ENCODE results near the gene GTF3C1. TPM values are rescaled to one million over a fixed set of nuclear protein-coding genes. Genes with fewer than 3 reads are reported as not detected.

The GTF3C1 gene, protein sequence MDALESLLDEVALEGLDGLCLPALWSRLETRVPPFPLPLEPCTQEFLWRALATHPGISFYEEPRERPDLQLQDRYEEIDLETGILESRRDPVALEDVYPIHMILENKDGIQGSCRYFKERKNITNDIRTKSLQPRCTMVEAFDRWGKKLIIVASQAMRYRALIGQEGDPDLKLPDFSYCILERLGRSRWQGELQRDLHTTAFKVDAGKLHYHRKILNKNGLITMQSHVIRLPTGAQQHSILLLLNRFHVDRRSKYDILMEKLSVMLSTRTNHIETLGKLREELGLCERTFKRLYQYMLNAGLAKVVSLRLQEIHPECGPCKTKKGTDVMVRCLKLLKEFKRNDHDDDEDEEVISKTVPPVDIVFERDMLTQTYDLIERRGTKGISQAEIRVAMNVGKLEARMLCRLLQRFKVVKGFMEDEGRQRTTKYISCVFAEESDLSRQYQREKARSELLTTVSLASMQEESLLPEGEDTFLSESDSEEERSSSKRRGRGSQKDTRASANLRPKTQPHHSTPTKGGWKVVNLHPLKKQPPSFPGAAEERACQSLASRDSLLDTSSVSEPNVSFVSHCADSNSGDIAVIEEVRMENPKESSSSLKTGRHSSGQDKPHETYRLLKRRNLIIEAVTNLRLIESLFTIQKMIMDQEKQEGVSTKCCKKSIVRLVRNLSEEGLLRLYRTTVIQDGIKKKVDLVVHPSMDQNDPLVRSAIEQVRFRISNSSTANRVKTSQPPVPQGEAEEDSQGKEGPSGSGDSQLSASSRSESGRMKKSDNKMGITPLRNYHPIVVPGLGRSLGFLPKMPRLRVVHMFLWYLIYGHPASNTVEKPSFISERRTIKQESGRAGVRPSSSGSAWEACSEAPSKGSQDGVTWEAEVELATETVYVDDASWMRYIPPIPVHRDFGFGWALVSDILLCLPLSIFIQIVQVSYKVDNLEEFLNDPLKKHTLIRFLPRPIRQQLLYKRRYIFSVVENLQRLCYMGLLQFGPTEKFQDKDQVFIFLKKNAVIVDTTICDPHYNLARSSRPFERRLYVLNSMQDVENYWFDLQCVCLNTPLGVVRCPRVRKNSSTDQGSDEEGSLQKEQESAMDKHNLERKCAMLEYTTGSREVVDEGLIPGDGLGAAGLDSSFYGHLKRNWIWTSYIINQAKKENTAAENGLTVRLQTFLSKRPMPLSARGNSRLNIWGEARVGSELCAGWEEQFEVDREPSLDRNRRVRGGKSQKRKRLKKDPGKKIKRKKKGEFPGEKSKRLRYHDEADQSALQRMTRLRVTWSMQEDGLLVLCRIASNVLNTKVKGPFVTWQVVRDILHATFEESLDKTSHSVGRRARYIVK (N-terminal part only)
- 98.7 TPM for total RNA-seq (ENCODE audit: unreplicated experiment)
- long read RNA-seq, partial matches to known transcripts, result 12 of 15 reads
- long read RNA-seq, other reads (novel, unspliced or antisense), result 1 of 15 reads

DNA sequence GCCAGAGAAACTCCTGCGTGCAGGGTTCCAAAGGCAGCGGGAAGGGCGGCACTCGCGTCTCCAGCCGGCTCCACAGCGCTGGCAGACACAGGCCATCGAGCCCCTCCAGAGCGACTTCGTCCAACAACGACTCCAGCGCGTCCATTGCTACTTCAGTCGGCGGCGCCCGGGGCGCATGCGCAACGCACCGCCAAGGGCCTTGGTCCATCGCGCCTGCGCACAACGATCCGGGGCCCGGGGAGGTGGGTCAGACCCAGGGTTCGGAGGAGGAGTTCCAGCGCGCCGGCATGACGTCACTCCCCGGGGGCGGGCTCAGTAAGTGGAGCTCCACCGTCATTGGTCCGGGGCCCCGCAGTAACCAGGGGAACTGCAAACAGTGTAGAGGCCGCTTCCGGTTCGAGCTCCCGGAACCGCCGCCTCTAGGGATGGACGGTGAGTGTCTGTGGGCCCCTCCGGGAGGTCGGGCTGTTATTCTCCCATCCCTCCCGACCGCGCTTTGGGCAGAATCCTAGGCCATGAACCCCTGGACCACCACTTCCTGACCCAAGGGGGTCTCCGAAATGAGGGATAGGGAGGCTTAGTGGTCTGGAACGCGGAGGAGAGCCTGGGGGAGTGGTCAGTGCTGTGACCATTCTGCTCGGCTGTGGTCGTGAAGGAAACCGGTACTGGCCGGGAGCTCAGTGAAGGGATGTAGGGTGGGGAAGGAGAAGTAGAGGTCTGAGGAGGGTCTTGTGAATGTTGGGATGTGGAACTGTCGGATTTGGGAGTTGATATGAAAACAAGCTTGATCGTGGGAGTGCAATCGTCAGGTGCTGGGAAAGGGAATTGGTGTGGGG is at the start of gene GTF3C1, which contains the start of gene KATNIP:
TSS of gene GTF3C1 (minus strand) at position 168 of the 836 bp plus-strand sequence. CDS start at position 145, 23 bp downstream.
TSS of gene KATNIP (plus strand) at position 399 of the 836 bp plus-strand sequence. CDS start at position 426, 27 bp downstream.
- Mint-ChIP-seq H3K4me3 (ENCODE audit: unreplicated experiment) (peak within 1 kb of the TSS; percentile 100), H3K27me3 (ENCODE audit: unreplicated experiment) (peaks cover 7% of the 10 kb centered on the region), H3K27ac (ENCODE audit: unreplicated experiment) (peak within 1 kb of the TSS; percentile 100), H3K36me3 (ENCODE audit: low read depth, unreplicated experiment) (peaks cover 20% of the 10 kb centered on the region), H3K9me3 (ENCODE audit: unreplicated experiment) (no peaks in the 10 kb centered on the region), H3K4me1 (ENCODE audit: unreplicated experiment) (peaks cover 19% of the 10 kb centered on the region)
- peak; percentile 100 for DNase-seq (ENCODE audit: low spot score)
- no peak for TF ChIP-seq CTCF (IDR thresholded peaks at IDR 0.05; ENCODE audit: unreplicated experiment)

DNA sequence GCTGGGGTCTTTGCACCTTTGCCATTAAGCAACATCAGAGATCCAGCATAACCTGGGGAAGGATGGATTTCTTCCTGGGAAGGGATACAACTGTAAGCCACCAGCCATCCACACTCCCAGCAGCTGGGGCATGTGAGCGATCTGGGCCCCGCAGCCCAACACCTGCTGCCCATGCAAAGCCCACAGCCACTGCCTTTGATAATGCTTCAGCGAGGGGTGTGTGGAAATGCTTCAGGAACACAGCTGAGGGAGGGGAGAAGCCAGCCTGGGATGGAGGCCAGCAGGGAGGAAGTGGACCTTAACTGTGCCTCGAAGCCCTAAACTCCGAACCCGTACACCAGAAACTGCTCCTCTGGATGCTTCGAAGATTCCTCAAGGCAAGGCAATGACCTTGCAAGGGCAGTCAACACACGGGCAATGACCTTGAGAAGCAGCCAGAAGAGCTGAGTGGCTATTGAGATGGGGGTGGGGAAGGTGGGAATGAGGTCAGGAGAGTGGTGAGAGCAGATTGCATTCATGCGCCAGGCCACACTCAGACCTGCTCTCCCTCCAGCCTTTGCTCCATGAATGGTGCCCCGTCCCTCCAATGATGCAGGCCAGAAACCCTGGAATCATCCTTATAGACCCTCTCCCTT is 49.3 kb upstream of the GTF3C1 start:
- no peaks in the 10 kb centered on the region for H3K9me3 Mint-ChIP-seq (ENCODE audit: unreplicated experiment)
- H3K4me1 Mint-ChIP-seq (ENCODE audit: unreplicated experiment), result peaks cover 15% of the 10 kb centered on the region
- H3K27me3 Mint-ChIP-seq (ENCODE audit: unreplicated experiment), result peaks cover 8% of the 10 kb centered on the region
- no peak for TF ChIP-seq CTCF (IDR thresholded peaks at IDR 0.05; ENCODE audit: unreplicated experiment)
- peaks cover 12% of the 10 kb centered on the region for H3K36me3 Mint-ChIP-seq (ENCODE audit: low read depth, unreplicated experiment)
- H3K27ac Mint-ChIP-seq (ENCODE audit: unreplicated experiment), result no peak overlapping the region
- no peak overlapping the region for H3K4me3 Mint-ChIP-seq (ENCODE audit: unreplicated experiment)
- no peak for DNase-seq (ENCODE audit: low spot score)

GRCh38 chr16:27598220-27598619 is 48.5 kb upstream of the GTF3C1 start:
- Mint-ChIP-seq H3K36me3 (ENCODE audit: low read depth, unreplicated experiment) (peaks cover 12% of the 10 kb centered on the region), H3K9me3 (ENCODE audit: unreplicated experiment) (no peaks in the 10 kb centered on the region), H3K4me3 (ENCODE audit: unreplicated experiment) (no peak overlapping the region), H3K27ac (ENCODE audit: unreplicated experiment) (no peak overlapping the region), H3K4me1 (ENCODE audit: unreplicated experiment) (peaks cover 15% of the 10 kb centered on the region), H3K27me3 (ENCODE audit: unreplicated experiment) (peaks cover 8% of the 10 kb centered on the region)
- no peak for TF ChIP-seq CTCF (IDR thresholded peaks at IDR 0.05; ENCODE audit: unreplicated experiment)
- DNase-seq (ENCODE audit: low spot score), result no peak

DNA sequence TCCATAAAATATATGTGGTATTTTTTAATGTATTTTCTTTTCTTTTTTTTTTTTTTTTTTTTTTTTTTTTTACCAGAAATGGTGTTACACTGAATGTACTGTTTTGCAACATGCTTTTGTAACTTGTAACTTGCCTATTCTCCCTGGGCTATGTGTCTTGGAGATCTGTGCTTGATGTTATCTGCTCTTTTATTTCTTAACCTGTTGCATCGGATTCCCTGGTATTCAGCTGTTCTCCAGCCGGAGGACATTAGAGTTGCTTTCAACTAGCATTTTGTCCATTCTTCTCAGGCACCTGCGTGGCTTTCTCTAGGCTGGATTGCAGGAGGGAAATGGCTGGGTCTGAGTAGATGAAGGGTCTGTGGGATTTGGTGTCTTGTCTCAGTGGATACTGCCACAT is 47.6 kb upstream of the GTF3C1 start:
- peaks cover 15% of the 10 kb centered on the region for H3K4me1 Mint-ChIP-seq (ENCODE audit: unreplicated experiment)
- H3K27me3 Mint-ChIP-seq (ENCODE audit: unreplicated experiment), result peaks cover 8% of the 10 kb centered on the region
- H3K27ac Mint-ChIP-seq (ENCODE audit: unreplicated experiment), result no peak overlapping the region
- peaks cover 15% of the 10 kb centered on the region for H3K36me3 Mint-ChIP-seq (ENCODE audit: low read depth, unreplicated experiment)
- H3K9me3 Mint-ChIP-seq (ENCODE audit: unreplicated experiment), result no peaks in the 10 kb centered on the region
- no peak overlapping the region for H3K4me3 Mint-ChIP-seq (ENCODE audit: unreplicated experiment)
- DNase-seq (ENCODE audit: low spot score), result no peak
- TF ChIP-seq CTCF (IDR thresholded peaks at IDR 0.05; ENCODE audit: unreplicated experiment), result no peak

Data from endothelial cell (in vitro differentiated cells).